22Rv1 (cell line): Measurements from ENCODE around the gene C1orf174.

Experiments used
- ZFX ChIP-seq: fragments of 450-650 bp; IDR thresholded peaks from 2 replicates; pipeline ENCODE4 v1.6.1; 2017; ENCODE audit warnings: antibody characterized with exemption, borderline replicate concordance
- TF ChIP-seq, protein P1 (sequence below): fragments of 450-650 bp; IDR thresholded peaks from 2 replicates; pipeline ENCODE4 v1.5.1; 2017; ENCODE audit warnings: mild to moderate bottlenecking

- TF ChIP-seq, protein P1, sequence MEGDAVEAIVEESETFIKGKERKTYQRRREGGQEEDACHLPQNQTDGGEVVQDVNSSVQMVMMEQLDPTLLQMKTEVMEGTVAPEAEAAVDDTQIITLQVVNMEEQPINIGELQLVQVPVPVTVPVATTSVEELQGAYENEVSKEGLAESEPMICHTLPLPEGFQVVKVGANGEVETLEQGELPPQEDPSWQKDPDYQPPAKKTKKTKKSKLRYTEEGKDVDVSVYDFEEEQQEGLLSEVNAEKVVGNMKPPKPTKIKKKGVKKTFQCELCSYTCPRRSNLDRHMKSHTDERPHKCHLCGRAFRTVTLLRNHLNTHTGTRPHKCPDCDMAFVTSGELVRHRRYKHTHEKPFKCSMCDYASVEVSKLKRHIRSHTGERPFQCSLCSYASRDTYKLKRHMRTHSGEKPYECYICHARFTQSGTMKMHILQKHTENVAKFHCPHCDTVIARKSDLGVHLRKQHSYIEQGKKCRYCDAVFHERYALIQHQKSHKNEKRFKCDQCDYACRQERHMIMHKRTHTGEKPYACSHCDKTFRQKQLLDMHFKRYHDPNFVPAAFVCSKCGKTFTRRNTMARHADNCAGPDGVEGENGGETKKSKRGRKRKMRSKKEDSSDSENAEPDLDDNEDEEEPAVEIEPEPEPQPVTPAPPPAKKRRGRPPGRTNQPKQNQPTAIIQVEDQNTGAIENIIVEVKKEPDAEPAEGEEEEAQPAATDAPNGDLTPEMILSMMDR, result no peak
- TF ChIP-seq ZFX, result no peak
Measured at GRCh38 chr1:3943123-3943431, 43.0 kb upstream of the C1orf174 start.
